Measurements from ENCODE around the gene BPIFB6. TPM values are rescaled to one million over a fixed set of nuclear protein-coding genes. Genes with fewer than 3 reads are reported as not detected.

The BPIFB6 gene
- polyA plus RNA-seq, 3 donors = not detected

DNA sequence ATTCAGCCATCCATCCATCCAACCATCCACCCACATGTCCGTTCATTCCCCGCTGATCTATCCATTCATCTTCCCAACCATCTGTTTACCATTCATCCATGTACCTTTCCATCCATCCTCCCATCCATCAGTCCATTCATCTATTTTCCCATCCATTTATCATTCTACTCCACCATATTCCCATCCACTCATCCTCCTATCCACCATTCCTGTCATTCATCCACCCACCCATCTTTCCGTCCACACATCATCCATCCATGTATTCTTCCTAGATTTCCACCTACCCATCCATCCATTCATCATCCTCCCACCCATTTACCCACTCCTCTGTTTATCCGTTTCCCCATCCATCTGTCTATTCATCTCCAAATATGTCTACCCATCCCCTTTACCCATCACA, 6.8 kb downstream of the BPIFB6 start:
- no peaks in the 10 kb centered on the region for H3K4me1 ChIP-seq (ENCODE audit: control insufficient read depth in 1 of 2, insufficient read depth in 2 of 2, low read length in 2 of 2)
- H3K27ac ChIP-seq (ENCODE audit: low read depth in 1 of 2, low read length in 2 of 2) = no peak overlapping the region
- H4K20me1 ChIP-seq (ENCODE audit: insufficient read depth, low read length) = no peaks in the 10 kb centered on the region
- peaks cover 0 to 8% (median 4%) of the 10 kb centered on the region in 3 donors for H3K27me3 Mint-ChIP-seq (ENCODE audit: low read depth in 3 of 3)
- DNase-seq = no peak
- H3K27me3 ChIP-seq (ENCODE audit: control insufficient read depth in 2 of 2, insufficient read depth in 2 of 2, low read length in 2 of 2) = no peaks in the 10 kb centered on the region
- H3K4me1 Mint-ChIP-seq = no peaks in the 10 kb centered on the region
- no peaks in the 10 kb centered on the region for H3K36me3 Mint-ChIP-seq
- no peak overlapping the region for H3K27ac Mint-ChIP-seq
- no peak overlapping the region for H3K4me3 ChIP-seq (replicated peaks in 1 of 3; ENCODE audit: low read depth in 2 of 3, low read length in 3 of 3)
- H3K9me3 Mint-ChIP-seq = peaks cover 0 to 3% (median 0%) of the 10 kb centered on the region in 7 donors
- H3K9ac ChIP-seq (ENCODE audit: insufficient read depth, low read length, poor library complexity, severe bottlenecking) = no peak overlapping the region
- 97% methylated on average over 4 of the region's 4 CpGs for WGBS (ENCODE audit: insufficient coverage)
- intact Hi-C loops (cut with micrococcal nuclease) = no loop called here
- H2AFZ ChIP-seq (ENCODE audit: insufficient read depth, low read depth, low read length, poor library complexity, severe bottlenecking) = no peak overlapping the region
- H3K4me2 ChIP-seq (replicated peaks; ENCODE audit: extremely low read depth, low read length, poor library complexity, severe bottlenecking) = no peak overlapping the region
- no peak overlapping the region for H3K4me3 Mint-ChIP-seq
- no peaks in the 10 kb centered on the region for H3K9me3 ChIP-seq (replicated peaks in 1 of 2; ENCODE audit: control insufficient read depth in 1 of 2, insufficient read depth in 1 of 2, low read length in 2 of 2)
- H3K36me3 ChIP-seq (replicated peaks in 1 of 2; ENCODE audit: control insufficient read depth in 1 of 2, insufficient read depth in 2 of 2, low read length in 2 of 2) = no peaks in the 10 kb centered on the region
- TF ChIP-seq, protein P1, sequence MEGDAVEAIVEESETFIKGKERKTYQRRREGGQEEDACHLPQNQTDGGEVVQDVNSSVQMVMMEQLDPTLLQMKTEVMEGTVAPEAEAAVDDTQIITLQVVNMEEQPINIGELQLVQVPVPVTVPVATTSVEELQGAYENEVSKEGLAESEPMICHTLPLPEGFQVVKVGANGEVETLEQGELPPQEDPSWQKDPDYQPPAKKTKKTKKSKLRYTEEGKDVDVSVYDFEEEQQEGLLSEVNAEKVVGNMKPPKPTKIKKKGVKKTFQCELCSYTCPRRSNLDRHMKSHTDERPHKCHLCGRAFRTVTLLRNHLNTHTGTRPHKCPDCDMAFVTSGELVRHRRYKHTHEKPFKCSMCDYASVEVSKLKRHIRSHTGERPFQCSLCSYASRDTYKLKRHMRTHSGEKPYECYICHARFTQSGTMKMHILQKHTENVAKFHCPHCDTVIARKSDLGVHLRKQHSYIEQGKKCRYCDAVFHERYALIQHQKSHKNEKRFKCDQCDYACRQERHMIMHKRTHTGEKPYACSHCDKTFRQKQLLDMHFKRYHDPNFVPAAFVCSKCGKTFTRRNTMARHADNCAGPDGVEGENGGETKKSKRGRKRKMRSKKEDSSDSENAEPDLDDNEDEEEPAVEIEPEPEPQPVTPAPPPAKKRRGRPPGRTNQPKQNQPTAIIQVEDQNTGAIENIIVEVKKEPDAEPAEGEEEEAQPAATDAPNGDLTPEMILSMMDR (IDR thresholded peaks at IDR 0.05) = no peak
- H3K79me2 ChIP-seq (ENCODE audit: insufficient read depth, low read length) = no peaks in the 10 kb centered on the region

DNA sequence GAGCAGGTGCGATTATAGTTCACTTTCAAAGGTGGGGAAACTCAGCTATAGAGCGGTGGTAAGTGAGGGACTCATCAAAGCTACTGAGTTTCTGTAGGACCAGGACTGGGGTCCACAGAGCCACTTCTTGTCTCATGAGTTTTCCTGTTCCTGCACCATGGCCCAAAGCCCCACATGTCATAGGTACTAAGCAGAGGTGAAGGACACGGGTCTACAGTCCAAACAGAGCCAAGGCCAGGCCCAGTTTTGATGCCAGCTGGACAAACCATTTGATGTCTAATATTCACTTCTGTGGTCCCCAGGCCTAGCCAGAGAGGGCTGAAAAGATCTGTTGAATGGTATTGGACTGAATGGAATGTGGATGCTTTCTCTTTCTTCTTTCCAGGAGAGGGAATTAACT, 11.0 kb downstream of the BPIFB6 start:
- H3K4me1 Mint-ChIP-seq = no peaks in the 10 kb centered on the region
- Histone ChIP-seq H3K79me2 (ENCODE audit: insufficient read depth, low read length) (no peaks in the 10 kb centered on the region), H3K36me3 (replicated peaks in 1 of 2; ENCODE audit: control insufficient read depth in 1 of 2, insufficient read depth in 2 of 2, low read length in 2 of 2) (no peaks in the 10 kb centered on the region), H4K20me1 (ENCODE audit: insufficient read depth, low read length) (no peaks in the 10 kb centered on the region), H3K4me3 (replicated peaks in 1 of 3; ENCODE audit: low read depth in 2 of 3, low read length in 3 of 3) (no peak overlapping the region), H3K27ac (ENCODE audit: low read depth in 1 of 2, low read length in 2 of 2) (no peak overlapping the region), H3K9ac (ENCODE audit: insufficient read depth, low read length, poor library complexity, severe bottlenecking) (no peak overlapping the region), H3K4me2 (replicated peaks; ENCODE audit: extremely low read depth, low read length, poor library complexity, severe bottlenecking) (no peak overlapping the region), H3K27me3 (ENCODE audit: control insufficient read depth in 2 of 2, insufficient read depth in 2 of 2, low read length in 2 of 2) (no peaks in the 10 kb centered on the region), H2AFZ (ENCODE audit: insufficient read depth, low read depth, low read length, poor library complexity, severe bottlenecking) (no peak overlapping the region), H3K4me1 (ENCODE audit: control insufficient read depth in 1 of 2, insufficient read depth in 2 of 2, low read length in 2 of 2) (no peaks in the 10 kb centered on the region), H3K9me3 (replicated peaks in 1 of 2; ENCODE audit: control insufficient read depth in 1 of 2, insufficient read depth in 1 of 2, low read length in 2 of 2) (peaks cover 24 to 26% of the 10 kb centered on the region in 2 donors)
- H3K27ac Mint-ChIP-seq = no peak overlapping the region
- no peak overlapping the region for H3K4me3 Mint-ChIP-seq
- 88% methylated on average over 3 of the region's 3 CpGs for WGBS (ENCODE audit: insufficient coverage)
- intact Hi-C loops (cut with micrococcal nuclease) = no loop called here
- H3K36me3 Mint-ChIP-seq = no peaks in the 10 kb centered on the region
- TF ChIP-seq, protein P1 (IDR thresholded peaks at IDR 0.05) = no peak
- DNase-seq = no peak
- H3K27me3 Mint-ChIP-seq (ENCODE audit: low read depth in 3 of 3) = peaks cover 2 to 7% (median 3%) of the 10 kb centered on the region in 3 donors
- peaks cover 13 to 34% (median 26%) of the 10 kb centered on the region in 7 donors for H3K9me3 Mint-ChIP-seq

Measured in CD14-positive monocyte (primary cell).